ENCODE measurements around the gene MAGIX. TPM values are rescaled to one million over a fixed set of nuclear protein-coding genes. Genes with fewer than 3 reads are reported as not detected.
"Not testable (repeated sequence)": the region's sequence is repeated elsewhere in the genome, so short reads cannot be mapped to it uniquely, and the experiment has no call there.

Gene MAGIX
- polyA plus RNA-seq (ENCODE audit: insufficient read length), result 2.7 TPM

- DNase-seq, result no peak
These were observed at the start of gene MAGIX for GRCh38 chrX:49162620-49163019. Gene MAGIX, plus strand, starts transcription at chrX:49162758. Its CDS starts 132 bp downstream, at chrX:49162890.

GRCh38 chrX:49116076-49116475, 46.5 kb upstream of the MAGIX start:
- DNase-seq, result no peak

GRCh38 chrX:49116716-49117115, 45.8 kb upstream of the MAGIX start:
- DNase-seq, result no peak

- DNase-seq, result no peak
These were observed 45.0 kb upstream of the MAGIX start for GRCh38 chrX:49117581-49117980.

GRCh38 chrX:49120091-49120490, 42.5 kb upstream of the MAGIX start:
- DNase-seq, result no peak

GRCh38 chrX:49122499-49122898, 40.1 kb upstream of the MAGIX start:
- no peak for DNase-seq

- DNase-seq, result not testable (repeated sequence)
These were observed 34.8 kb upstream of the MAGIX start for GRCh38 chrX:49127742-49128258.

GRCh38 chrX:49129427-49129826, 33.1 kb upstream of the MAGIX start:
- DNase-seq, result no peak

GRCh38 chrX:49132275-49132674, 30.3 kb upstream of the MAGIX start:
- not testable (repeated sequence) for DNase-seq

- DNase-seq, result no peak
These were observed 28.8 kb upstream of the MAGIX start for GRCh38 chrX:49133759-49134158.

GRCh38 chrX:49137492-49137891, 25.1 kb upstream of the MAGIX start:
- no peak for DNase-seq

- no peak for DNase-seq
These were observed 22.8 kb upstream of the MAGIX start for GRCh38 chrX:49139713-49140112.

- DNase-seq, result not testable (repeated sequence)
These were observed 20.3 kb upstream of the MAGIX start for GRCh38 chrX:49142264-49142663.

- DNase-seq, result not testable (repeated sequence)
These were observed 19.4 kb upstream of the MAGIX start for GRCh38 chrX:49143154-49143553.

- DNase-seq, result no peak
These were observed 15.3 kb upstream of the MAGIX start for GRCh38 chrX:49147282-49147681.

GRCh38 chrX:49147936-49148335, 14.6 kb upstream of the MAGIX start:
- no peak for DNase-seq

GRCh38 chrX:49148390-49149100, 14.0 kb upstream of the MAGIX start:
- not testable (repeated sequence) for DNase-seq

- not testable (repeated sequence) for DNase-seq
These were observed 13.3 kb upstream of the MAGIX start for GRCh38 chrX:49149291-49149690.

GRCh38 chrX:49153467-49153866, 9.1 kb upstream of the MAGIX start:
- no peak for DNase-seq

GRCh38 chrX:49155243-49155899, 7.2 kb upstream of the MAGIX start:
- no peak for DNase-seq

GRCh38 chrX:49155900-49156837, 6.4 kb upstream of the MAGIX start:
- DNase-seq, result peak; percentile 87

GRCh38 chrX:49157194-49157593, 5.4 kb upstream of the MAGIX start:
- no peak for DNase-seq

- no peak for DNase-seq
These were observed 1.6 kb upstream of the MAGIX start for GRCh38 chrX:49160908-49161307.

Data from hindlimb muscle (tissue), 1 donor.